G401.6 (cell line): ENCODE measurements around the gene IL17RA.
"Not testable (repeated sequence)": the region's sequence is repeated elsewhere in the genome, so short reads cannot be mapped to it uniquely, and the experiment has no call there.

ENCODE experiments used
- FAIRE-seq: peaks from 2 replicates; lab custom pipeline; 2012; peaks lifted over from hg19 to GRCh38; lab: Jason Lieb, UNC

IL17RA gene

DNA sequence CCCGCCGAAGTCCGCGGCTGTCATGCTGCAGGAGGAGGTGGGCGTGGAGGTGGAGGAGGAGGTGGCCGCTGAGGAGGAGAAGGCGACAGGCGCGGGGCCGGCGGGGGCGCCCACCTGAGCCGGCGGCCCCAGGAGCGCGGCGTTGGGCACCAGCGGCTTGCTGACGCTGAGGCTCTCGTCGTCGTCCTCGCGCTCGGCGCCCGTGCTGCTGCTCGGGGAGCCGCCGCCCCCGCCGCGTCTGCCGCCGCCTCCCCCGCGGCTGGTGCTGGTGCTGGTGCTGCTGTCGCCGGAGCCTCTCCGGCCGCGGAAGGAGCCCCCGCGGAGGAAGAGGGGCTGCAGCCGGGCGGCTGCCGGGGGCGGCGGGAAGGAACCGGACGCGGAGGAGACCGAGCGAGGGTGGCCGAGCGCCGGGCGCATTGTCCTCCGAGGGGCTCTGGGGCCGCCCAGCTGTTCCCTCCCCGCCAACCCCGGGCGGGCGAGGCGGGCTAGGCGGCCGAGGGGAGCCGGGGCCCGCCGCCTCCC is 36.0 kb downstream of the IL17RA start:
- no peak for FAIRE-seq

DNA sequence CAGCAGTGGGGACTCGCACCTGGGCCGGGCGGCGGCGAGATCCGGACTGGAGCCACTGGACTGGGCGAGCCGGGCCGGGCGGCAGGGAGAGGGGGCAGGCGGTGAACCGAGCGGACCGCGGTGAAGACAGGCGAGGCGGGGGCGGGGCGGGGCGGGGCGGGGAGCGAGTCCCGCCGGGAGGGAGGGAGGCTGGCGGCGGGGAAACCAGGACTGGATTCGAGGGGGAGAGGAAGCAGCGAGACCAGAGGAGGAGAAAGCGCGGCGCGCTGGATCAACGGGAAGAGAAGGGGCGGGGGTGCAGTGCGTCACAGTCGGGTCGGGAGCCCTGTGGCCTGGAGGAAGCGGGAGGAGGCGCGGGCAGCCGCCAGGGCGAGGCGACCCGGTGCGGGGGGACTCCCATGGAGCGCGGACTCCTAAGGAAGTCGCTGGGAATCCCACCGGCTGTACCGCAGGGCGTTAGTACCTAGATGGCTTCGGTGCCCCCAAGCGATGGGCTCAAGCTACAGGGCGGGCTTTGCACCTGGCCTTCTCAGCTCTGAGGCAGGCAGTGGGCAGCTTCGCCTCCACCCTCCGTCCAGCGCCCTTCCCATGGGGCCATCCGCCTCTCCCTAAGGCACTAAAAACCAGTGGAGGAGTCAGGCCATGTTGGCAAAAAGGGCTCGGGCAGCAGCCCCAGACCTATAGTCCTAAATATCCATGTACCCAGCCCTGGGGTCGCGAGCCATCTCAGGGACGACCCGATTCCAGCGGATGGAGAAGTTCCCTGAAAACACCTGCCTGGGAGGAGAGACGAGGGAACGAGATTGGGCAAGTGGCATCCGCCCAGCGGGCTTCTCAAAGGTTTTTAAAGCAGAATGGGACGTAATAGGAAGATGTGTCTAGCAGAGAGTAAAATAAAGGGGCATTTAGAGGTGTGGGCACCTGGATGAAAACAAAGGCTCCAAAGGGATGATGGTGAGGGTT is 36.7 kb downstream of the IL17RA start, which contains the start of gene TMEM121B:
TMEM121B (minus strand) TSS at position 128 of the 963 bp plus-strand sequence. CDS start 233 bp downstream, outside the sequence.
- FAIRE-seq: no peak

DNA sequence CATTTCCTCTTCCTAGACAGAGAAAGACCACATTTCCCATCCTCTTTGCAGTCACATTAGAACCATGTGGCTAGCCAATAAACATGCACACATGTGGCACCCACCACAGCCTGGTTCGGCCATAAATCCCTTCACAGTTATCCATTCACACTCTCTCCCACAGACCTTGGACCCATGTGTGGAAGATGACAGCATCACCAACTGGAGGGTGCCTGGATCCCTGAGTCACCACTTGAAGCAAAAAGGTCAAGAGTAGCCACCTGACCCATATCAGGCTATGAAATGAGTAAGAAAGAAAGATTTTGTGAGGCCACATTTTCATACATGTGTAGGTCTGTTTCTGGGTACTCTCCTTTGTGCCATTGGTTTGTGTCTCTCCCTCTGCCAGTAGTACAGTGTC is 45.4 kb downstream of the IL17RA start:
- FAIRE-seq: no peak

DNA sequence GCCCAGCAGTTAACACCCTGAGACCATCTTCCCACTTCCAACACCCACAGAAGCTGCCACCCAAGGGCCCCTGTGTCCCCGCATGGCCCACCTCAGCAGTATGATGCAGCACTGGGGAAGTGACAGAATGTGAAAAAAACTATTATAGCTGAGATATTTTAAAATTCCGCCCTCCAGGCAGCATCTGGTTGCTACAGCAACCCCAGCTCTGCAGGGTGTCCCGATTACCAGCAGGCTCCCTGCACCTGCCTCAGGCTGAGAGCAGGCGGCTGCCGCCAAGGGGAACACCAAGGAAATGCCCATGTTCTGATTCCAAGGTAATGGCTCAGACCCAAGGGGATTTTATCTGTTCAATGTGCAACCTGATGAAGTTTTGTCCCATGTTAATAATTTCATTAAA is 46.9 kb downstream of the IL17RA start:
- FAIRE-seq: no peak

DNA sequence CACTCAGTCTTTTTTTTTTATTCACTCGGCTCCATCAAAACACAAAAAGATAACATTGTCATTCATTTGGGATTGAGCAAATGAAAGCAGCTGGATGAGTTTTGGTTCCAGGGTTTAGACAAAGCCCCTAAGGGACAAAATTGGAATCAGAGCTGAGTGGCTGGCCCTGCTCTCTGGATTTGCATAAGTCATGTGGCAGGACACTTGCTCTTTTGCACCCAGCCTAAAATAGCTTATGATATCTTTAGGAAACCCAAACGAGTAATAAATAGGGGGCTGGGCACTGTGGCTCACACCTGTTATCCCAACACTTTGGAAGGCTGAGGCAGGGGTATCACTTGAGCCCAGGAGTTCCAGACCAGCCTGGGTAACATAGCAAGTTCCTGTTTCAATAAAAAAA is 47.3 kb downstream of the IL17RA start:
- no peak for FAIRE-seq

DNA sequence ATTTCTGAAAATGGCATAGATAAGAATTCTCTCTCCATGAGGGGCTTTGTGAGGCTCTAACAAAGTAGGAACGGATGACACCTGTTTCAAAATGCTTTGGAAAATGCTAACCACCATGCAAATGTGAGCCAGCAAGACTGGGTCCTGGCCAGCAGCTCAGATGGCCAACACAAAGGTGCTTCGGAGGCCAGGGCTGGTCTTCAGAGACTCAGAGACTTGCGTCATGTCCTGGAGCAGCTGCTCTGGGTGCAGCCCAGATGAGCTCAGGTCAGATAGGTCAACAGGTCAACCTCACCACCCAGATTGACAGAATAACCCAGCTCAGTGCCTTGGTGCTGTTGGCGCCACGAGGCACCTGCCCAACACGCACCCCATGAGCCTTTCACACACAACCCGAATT is 48.3 kb downstream of the IL17RA start:
- no peak for FAIRE-seq

DNA sequence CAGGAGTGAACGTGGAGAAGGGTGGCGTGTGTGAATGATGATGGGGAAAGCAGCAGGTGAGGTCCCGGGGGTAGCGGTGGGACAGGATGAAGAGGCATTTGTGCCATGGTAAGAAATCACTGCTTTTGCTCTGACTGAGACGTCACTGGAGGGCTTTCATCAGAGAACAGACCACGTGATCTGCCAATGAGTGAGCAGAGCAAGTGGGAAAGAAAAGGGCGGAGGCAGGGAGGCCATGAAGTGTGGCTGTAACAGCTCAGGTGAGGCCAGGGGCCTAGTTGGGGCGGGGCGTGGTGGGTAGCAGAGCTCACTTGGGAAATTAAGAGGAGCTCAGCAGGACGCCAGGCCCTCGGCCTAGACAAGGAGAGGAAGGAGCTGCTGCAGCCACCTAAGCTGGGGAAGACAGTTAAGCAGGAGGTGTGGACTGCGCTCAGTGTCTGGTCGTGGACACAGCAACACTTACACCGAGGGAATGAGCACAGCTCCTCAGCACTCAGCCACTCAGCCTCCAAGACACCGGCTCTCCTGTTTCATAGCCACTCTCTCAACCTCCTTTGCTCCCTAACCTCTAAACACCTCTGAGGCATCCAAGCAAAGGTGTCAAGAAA is 50.5 kb downstream of the IL17RA start:
- no peak for FAIRE-seq

DNA sequence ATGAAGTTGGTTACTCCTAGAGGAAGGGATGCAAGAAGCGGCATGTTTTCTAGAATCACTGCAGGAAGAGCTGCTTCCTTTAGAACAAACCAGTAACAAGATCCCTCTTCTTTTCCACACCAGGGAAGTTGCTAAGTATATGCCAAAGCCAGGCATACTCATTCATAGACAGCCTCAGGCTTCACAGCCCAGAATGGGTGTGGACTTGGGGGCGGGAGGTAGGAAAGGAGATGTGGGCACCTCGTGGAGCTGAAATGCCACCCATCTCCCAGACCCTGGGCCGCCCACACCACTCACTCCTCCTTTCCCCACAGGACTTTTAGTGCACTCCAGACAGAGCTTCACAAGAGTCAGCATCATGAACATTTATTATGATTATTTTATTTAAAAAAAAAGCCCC is 52.4 kb downstream of the IL17RA start:
- FAIRE-seq: no peak

DNA sequence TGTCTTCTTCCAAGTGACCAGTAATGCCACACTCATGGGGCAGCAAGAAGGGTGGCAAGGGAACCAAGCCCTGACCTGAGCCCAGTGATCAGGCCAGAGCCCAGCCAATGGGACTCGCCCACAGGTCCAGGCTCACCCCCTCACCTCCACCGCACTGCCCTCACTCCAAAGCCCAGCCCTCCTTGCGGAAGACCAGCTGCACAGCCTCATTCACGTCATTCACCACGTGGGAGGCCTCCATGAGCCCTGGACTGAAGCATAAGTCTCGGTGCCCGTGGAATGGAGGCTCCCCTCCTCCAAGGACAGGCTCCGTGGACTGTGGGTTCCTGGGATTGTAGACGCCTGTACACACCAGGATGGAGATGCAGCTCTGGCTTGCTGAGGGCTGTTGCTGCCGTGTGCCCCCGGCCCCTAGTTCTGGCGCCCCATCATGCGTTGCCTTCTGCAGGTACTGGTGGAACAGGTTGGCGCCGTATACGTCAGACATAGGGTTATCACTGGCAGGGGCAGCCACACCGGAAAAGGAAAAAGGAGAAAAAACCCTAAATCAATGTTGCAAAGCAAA is 53.1 kb downstream of the IL17RA start:
- no peak for FAIRE-seq

DNA sequence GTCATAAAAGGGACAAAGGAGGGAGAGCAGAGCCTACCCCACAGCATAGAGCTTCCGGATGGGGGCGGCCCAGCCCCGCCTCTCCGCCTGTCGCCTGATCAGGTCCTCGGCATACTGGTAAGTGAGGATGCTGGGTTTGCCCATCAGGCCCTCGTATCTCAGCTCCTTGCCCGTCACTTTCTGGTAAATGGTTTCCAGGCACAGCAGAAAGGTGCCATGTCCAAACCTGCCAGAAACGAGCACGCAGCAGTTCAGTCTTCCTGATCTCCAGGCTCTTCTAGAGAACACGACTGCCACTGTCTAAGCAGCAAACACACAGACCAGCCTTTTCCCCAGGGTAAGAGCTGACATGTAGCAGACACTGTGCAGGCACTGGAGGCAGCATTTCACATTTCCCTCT is 53.7 kb downstream of the IL17RA start:
- FAIRE-seq: no peak

DNA sequence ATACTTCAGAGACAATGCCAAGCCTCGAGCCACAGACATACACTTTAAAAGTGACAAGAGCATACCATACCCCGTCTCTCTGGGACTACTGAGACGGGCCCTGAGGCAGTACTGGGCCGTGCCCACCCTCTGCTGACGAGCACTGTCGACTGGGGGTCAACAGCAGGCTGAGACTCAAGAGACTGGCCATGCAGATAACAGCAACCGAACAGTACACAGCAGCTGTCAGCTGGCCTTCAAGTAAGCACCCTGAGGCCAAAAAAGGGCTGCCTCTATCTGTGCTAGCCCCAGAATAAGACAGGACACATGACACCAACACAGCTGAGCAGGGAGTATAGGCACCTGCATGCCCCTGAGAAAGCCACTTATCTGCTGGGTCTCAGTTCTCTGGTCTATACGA is 55.2 kb downstream of the IL17RA start:
- no peak for FAIRE-seq

DNA sequence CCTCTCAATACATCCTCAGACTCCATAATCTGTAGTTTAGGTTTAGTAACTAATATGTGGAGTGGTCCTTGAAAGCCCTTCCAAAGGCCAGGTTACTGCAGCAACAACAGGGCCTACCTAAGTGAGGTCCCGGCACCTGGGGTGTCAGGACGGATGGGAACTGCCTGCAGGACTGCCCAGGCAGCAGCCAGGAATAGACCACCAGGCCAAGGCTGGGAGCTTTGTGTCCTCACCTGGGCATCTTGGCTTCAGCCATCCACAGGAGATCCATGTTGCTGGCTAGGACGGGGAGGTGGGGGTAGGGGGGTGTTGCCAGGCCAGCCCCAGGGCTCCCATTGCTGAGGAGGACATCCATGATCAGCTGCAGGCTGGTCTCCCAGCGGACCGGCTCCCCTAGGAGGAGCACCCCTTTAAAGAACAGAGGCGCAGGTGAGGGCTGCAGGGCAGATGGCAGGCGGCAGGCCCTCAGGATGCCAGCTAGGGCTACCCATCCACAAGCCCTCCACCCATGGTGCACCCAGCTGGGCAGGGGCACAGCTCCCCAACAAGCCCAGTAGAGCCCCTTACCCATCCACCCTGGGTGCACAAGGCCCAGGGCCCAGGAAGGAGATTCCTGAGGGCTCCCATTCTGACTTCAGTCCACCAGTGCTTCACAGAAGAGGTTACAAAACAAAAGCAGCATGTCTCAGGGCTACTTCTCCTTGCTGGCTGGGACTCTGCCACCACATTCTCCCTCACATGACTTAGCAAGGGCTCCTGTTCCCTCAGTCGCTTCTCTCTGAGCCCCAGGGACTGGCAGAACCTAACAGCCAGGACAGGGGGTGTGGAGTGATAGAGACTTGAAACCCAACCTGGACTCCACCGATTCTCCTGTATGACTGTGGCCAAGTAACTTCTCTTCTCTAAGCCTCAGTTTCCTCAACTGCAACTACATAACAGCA is 56.3 kb downstream of the IL17RA start:
- no peak for FAIRE-seq

DNA sequence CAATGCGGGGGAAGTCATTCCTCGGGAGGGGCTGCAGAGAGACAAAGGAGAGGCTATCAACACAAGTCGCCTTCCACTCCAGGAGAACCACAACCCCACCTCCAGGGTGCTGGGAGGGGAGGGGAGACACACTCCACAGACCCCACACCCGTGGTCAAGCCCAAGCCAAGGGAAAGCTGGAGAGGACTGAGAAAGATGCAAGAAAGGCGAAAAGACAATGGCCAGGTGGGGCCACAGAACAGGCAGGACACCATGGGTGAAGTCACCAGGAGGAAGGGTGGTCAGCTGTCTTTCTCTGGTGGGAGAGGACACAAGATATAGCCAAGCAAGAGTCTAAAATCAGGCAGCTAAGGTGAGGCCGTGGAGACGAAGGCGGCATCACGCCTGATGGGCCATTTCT is 58.3 kb downstream of the IL17RA start:
- no peak for FAIRE-seq

DNA sequence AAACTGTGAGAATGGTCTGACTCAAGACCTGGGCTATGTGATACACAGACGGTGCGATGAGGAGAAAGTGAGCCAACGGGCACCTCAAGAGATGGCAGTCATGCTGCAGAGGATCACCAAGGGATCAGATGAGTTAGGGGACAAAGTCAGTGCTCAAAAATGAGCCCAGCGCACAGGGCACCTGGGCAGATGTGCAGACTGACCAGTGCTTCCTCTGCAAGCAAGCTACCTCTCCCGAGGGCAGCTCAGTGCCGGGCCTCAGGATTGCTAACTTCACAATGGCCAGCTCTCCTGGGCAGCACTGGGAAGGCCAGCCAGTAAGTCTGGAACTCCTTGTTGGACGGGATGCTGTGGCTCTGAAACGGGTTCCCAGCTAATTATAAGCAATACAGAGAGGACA is 59.0 kb downstream of the IL17RA start:
- no peak for FAIRE-seq

DNA sequence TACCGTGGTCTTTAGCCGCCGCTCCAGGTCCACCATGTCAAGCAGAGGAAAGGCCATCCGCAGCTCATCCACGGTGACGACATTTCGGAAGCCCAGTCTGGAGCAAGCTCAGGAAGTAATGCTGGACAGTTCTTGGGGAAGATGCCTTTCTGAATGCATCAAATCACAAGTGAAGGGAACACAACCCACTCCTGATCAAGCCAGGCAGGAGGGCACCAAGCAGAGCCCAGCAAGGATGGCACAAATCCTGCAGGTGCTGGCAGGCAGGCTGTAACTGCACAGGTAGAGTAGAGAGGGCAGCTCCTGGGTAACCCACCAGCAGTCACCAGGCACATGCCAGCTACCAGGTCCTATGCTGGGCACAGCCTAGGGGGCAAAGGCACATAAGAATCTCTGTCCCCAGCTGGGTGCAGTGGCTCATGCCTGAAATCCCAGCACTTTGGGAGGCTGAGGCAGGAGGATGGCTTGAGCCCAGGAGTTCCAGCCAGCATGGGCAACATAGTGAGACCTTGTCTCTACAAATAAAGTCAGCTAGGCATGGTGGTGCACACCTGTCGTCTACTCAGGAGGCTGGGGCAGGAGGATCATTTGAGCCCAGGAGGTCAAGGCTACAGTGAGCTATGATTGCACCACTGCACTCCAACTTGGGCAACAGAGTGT is 60.4 kb downstream of the IL17RA start:
- FAIRE-seq: no peak

DNA sequence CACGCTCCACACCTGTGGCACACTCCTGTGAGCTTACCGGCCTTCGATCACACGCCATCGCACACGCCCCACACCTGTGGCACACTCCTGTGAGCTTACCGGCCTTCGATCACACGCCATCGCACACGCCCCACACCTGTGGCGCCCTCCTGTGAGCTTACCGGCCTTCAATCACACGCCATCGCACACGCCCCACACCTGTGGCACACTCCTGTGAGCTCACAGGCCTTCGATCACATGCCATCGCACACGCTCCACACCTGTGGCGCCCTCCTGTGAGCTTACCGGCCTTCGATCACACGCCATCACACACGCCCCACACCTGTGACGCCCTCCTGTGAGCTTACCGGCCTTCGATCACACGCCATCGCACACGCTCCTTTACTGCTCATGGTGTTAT is 62.7 kb downstream of the IL17RA start:
- not testable (repeated sequence) for FAIRE-seq

DNA sequence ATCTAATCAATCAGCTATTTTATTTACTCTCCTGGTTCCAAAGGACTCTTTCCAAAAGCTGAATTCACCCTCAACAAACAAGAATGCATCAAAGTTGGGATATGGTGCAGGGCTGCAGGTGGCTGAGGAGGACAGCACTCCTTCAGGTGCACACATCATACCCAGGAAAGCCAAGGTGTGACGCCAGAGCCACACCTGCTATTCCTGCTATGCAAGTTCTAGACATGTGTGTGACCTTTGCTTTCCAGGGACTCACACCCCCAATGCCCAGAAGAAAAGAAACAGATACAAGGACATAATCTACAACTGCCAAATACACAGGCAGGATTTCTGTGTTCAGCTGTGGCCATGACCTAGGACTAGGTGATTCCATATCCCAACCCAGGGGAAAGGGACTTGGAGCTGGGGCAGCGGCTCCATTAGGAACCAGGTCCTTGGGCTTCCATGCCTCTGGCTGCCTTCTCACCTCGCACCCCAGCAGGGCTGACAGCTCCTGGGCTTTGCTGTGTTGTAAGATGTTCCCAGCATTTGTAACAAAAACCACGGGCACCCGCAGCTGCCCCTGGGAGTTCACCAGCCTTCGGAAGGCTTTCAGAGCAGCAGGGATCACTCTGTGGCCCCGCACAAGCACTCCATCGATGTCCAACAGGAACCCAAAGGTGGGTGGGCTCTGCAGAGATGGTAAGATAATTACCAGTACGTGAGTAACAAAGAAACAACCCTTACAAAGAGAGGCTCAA is 64.4 kb downstream of the IL17RA start:
- no peak for FAIRE-seq

DNA sequence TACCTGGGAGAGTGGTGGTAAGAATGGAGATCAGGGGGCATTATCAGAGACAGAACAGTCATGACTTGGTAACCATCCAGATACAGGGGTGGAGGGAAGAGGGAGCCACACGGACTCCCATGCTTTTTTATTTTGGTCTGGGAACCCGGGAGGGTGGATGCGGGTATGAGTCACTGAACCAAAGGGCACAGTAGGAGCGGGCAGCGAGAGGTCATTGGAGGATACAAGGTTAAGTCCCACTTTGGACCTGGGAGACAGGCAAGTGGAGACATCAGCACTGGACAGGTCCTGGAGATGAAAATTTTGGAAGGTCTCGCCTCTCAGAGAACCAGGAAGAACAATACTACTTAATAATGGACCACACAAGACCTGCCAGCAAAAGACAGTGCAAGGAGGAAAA is 67.5 kb downstream of the IL17RA start:
- no peak for FAIRE-seq

DNA sequence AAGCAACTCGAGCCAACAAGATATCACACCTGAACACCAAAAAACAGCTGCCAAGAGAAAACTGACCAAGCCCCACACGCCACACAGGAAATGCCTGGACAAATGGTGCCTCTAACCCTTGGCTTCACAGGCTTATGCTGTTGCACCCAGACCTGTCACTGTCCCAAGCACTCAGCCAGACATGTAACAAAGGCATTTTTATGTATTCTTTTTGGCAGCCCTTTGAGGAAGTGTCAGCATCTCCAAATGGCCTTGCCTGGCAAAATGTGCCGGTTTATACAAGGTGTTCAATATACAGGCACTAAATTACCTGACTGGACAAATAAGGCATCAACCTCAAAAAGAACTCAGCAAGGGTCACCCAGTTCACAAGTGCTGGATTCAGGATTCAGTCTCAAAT is 68.2 kb downstream of the IL17RA start:
- no peak for FAIRE-seq

DNA sequence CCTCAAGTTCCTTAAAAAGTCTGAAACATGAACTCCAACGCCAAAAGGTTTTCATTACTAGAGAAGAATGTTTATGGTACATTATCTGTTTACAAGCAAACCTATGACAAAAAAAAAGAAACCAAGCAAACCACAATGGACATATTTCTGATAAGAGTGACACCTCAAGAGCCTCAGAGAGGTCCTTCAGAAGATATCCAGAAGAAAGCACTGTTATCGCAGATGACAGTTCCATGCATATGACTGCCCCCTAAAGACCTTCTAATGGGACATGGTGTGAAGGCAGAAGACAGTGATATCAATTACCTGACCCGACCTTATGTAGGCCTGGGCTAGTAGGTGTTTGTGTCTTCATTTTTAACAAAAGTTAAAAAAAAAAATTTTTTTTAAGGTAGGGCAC is 71.1 kb downstream of the IL17RA start:
- FAIRE-seq: no peak

DNA sequence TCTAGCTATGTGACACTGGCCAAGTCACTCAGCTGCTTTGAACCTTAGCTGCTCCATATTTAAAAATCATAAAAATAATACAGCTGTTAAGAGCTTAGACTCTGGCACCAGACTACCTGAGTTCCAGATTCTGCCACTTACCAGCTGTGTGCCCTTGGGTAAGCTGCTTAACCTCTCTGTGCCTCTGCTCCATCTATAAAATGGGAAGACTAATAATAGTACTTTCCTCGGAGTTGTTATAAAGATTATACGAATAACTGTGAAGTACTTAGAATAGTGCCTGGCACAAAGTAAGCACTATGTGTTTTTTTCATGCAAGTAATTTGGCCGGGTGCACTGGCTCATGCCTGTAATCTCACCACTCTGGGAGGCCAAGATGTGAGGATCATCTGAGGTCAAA is 72.9 kb downstream of the IL17RA start:
- no peak for FAIRE-seq
